Measurements from ENCODE around the gene PACSIN1.

The PACSIN1 gene

GRCh38 chr6:34536959-34537848 lies 71.3 kb downstream of the PACSIN1 start:
- no peak for DNase-seq (ENCODE audit: low read depth)
- TF ChIP-seq CTCF (IDR thresholded peaks at IDR 0.05; ENCODE audit: low read depth, low read length, missing control alignments): no peak
- in situ Hi-C loops (cut with HindIII; ENCODE audit: low sequenced_read_pairs): no loop called here
- no peak overlapping the region for H3K4me3 ChIP-seq (ENCODE audit: low read depth, low read length)

GRCh38 chr6:34537922-34538550 lies 72.2 kb downstream of the PACSIN1 start:
- no peak for TF ChIP-seq CTCF (IDR thresholded peaks at IDR 0.05; ENCODE audit: low read depth, low read length, missing control alignments)
- in situ Hi-C loops (cut with HindIII; ENCODE audit: low sequenced_read_pairs): no loop called here
- no peak overlapping the region for H3K4me3 ChIP-seq (ENCODE audit: low read depth, low read length)
- DNase-seq (ENCODE audit: low read depth): no peak

- DNase-seq (ENCODE audit: low read depth): no peak
- no peak overlapping the region for H3K4me3 ChIP-seq (ENCODE audit: low read depth, low read length)
- no peak for TF ChIP-seq CTCF (IDR thresholded peaks at IDR 0.05; ENCODE audit: low read depth, low read length, missing control alignments)
- in situ Hi-C loops (cut with HindIII; ENCODE audit: low sequenced_read_pairs): no loop called here
These were observed 72.7 kb downstream of the PACSIN1 start for GRCh38 chr6:34538581-34538980.

- DNase-seq (ENCODE audit: low read depth): no peak
These were observed 73.3 kb downstream of the PACSIN1 start for GRCh38 chr6:34539181-34539580.

GRCh38 chr6:34540222-34540621 lies 74.3 kb downstream of the PACSIN1 start:
- no peak for TF ChIP-seq CTCF (IDR thresholded peaks at IDR 0.05; ENCODE audit: low read depth, low read length, missing control alignments)
- in situ Hi-C loops (cut with HindIII; ENCODE audit: low sequenced_read_pairs): loop anchor here (5.0 kb wide), 1 partner anchor 67 kb away; no protein-coding TSS in a partner anchor
- H3K4me3 ChIP-seq (ENCODE audit: low read depth, low read length): no peak overlapping the region
- DNase-seq (ENCODE audit: low read depth): no peak

More at GRCh38 chr6:34539181-34539580, 73.3 kb downstream of the PACSIN1 start:
- TF ChIP-seq CTCF (IDR thresholded peaks at IDR 0.05; ENCODE audit: low read depth, low read length, missing control alignments): no peak
- no peak overlapping the region for H3K4me3 ChIP-seq (ENCODE audit: low read depth, low read length)
- in situ Hi-C loops (cut with HindIII; ENCODE audit: low sequenced_read_pairs): no loop called here

- DNase-seq (ENCODE audit: low read depth): no peak
These were observed 75.0 kb downstream of the PACSIN1 start for GRCh38 chr6:34540841-34541240.

More at GRCh38 chr6:34540841-34541240, 75.0 kb downstream of the PACSIN1 start:
- H3K4me3 ChIP-seq (ENCODE audit: low read depth, low read length): no peak overlapping the region
- in situ Hi-C loops (cut with HindIII; ENCODE audit: low sequenced_read_pairs): loop anchor here (5.0 kb wide), 1 partner anchor 66 kb away; no protein-coding TSS in a partner anchor
- no peak for TF ChIP-seq CTCF (IDR thresholded peaks at IDR 0.05; ENCODE audit: low read depth, low read length, missing control alignments)
